Measurements from ENCODE around the gene IPO5. TPM values are rescaled to one million over a fixed set of nuclear protein-coding genes. Genes with fewer than 3 reads are reported as not detected.

The IPO5 gene
- polyA plus RNA-seq, 1 donor (not counting 4 experiments of a cell fraction or from before 2014, with no cell fraction given): 130 TPM

DNA sequence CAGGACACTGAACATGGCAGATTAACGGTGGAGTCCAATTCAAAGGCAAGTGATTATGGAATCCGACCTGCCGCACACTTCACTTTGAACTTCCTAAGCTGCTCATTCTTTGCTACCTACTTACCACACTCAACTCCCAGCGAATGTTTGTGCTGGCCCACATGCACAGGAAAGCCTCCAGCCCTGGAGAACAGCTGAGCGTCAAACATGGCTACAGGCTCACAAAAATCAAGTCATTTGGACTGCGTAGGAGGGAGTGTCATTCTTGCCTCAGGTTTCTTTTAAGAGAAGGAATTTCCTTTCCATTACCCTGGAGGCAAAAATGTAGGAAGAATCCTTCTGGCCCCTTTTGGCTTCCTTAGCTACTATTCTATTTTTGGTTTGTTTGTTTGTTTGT lies 41.3 kb upstream of the IPO5 start:
- no peak for FAIRE-seq
- TF ChIP-seq CTCF (optimal IDR thresholded peaks at IDR 0.05 in 1 of 3, IDR thresholded peaks at IDR 0.05 in 1 of 3, conservative IDR thresholded peaks at IDR 0.05 in 1 of 3; ENCODE audit: extremely low read depth in 1 of 3, insufficient read depth in 2 of 3, low read length in 3 of 3) (no peak), EZH2 (IDR thresholded peaks at IDR 0.05; ENCODE audit: low read length) (no peak)
- Histone ChIP-seq H3K9ac (ENCODE audit: control insufficient read depth, extremely low read depth, insufficient read depth, low read length) (no peak overlapping the region), H3K36me3 (ENCODE audit: control insufficient read depth in 2 of 2, extremely low read depth in 1 of 2, insufficient read depth in 2 of 2, low read length in 2 of 2) (no peaks in the 10 kb centered on the region), H4K20me1 (ENCODE audit: control insufficient read depth, extremely low read depth, insufficient read depth, low read length) (no peaks in the 10 kb centered on the region), H3K4me3 (ENCODE audit: control insufficient read depth in 2 of 3, extremely low read depth in 1 of 3, insufficient read depth in 2 of 3, low read depth in 1 of 3, low read length in 3 of 3) (no peak overlapping the region), H3K4me2 (ENCODE audit: control insufficient read depth, extremely low read depth, insufficient read depth, low read depth, low read length) (no peak overlapping the region), H3K4me1 (ENCODE audit: control insufficient read depth, extremely low read depth, insufficient read depth, low read length) (no peaks in the 10 kb centered on the region), H2AFZ (ENCODE audit: control insufficient read depth, low read length) (no peak overlapping the region), H3K79me2 (ENCODE audit: control insufficient read depth, insufficient read depth, low read length) (no peaks in the 10 kb centered on the region), H3K9me3 (ENCODE audit: control insufficient read depth, low read depth, low read length) (no peaks in the 10 kb centered on the region), H3K9me1 (ENCODE audit: control insufficient read depth, extremely low read depth, insufficient read depth, low read length) (no peaks in the 10 kb centered on the region), H3K27me3 (ENCODE audit: control insufficient read depth, extremely low read depth, insufficient read depth, low read length) (no peaks in the 10 kb centered on the region), H3K27ac (ENCODE audit: control insufficient read depth, insufficient read depth, low read length) (no peak overlapping the region)
- DNase-seq (ENCODE audit: low read depth, low spot score): no peak
- dilution Hi-C loops (cut with MboI; ENCODE audit: extremely low pct_ligation_motif_present, low sequenced_read_pairs): no loop called here

- H3K4me1 ChIP-seq (ENCODE audit: control insufficient read depth, extremely low read depth, insufficient read depth, low read length): no peaks in the 10 kb centered on the region
- no peaks in the 10 kb centered on the region for H3K27me3 ChIP-seq (ENCODE audit: control insufficient read depth, extremely low read depth, insufficient read depth, low read length)
- H3K36me3 ChIP-seq (ENCODE audit: control insufficient read depth in 2 of 2, extremely low read depth in 1 of 2, insufficient read depth in 2 of 2, low read length in 2 of 2): no peaks in the 10 kb centered on the region
- DNase-seq (ENCODE audit: low read depth, low spot score) (no peak), FAIRE-seq (no peak)
- no peak overlapping the region for H3K4me3 ChIP-seq (ENCODE audit: control insufficient read depth in 2 of 3, extremely low read depth in 1 of 3, insufficient read depth in 2 of 3, low read depth in 1 of 3, low read length in 3 of 3)
- no peaks in the 10 kb centered on the region for H4K20me1 ChIP-seq (ENCODE audit: control insufficient read depth, extremely low read depth, insufficient read depth, low read length)
- H3K9me1 ChIP-seq (ENCODE audit: control insufficient read depth, extremely low read depth, insufficient read depth, low read length): no peaks in the 10 kb centered on the region
- H3K4me2 ChIP-seq (ENCODE audit: control insufficient read depth, extremely low read depth, insufficient read depth, low read depth, low read length): no peak overlapping the region
- H2AFZ ChIP-seq (ENCODE audit: control insufficient read depth, low read length): no peak overlapping the region
- TF ChIP-seq EZH2 (IDR thresholded peaks at IDR 0.05; ENCODE audit: low read length) (no peak), CTCF (optimal IDR thresholded peaks at IDR 0.05 in 1 of 3, IDR thresholded peaks at IDR 0.05 in 1 of 3, conservative IDR thresholded peaks at IDR 0.05 in 1 of 3; ENCODE audit: extremely low read depth in 1 of 3, insufficient read depth in 2 of 3, low read length in 3 of 3) (no peak)
- H3K9ac ChIP-seq (ENCODE audit: control insufficient read depth, extremely low read depth, insufficient read depth, low read length): no peak overlapping the region
- no peaks in the 10 kb centered on the region for H3K9me3 ChIP-seq (ENCODE audit: control insufficient read depth, low read depth, low read length)
- H3K27ac ChIP-seq (ENCODE audit: control insufficient read depth, insufficient read depth, low read length): no peak overlapping the region
- no peaks in the 10 kb centered on the region for H3K79me2 ChIP-seq (ENCODE audit: control insufficient read depth, insufficient read depth, low read length)
- dilution Hi-C loops (cut with MboI; ENCODE audit: extremely low pct_ligation_motif_present, low sequenced_read_pairs): no loop called here
These were observed 40.3 kb upstream of the IPO5 start for GRCh38 chr13:97913206-97913605.

Data from keratinocyte (primary cell).